ENCODE measurements around the gene LTC4S.

GRCh38 chr5:179773686-179774040 is 20.1 kb upstream of the LTC4S start:
- TF ChIP-seq ZFP30 (CRISPR knock-in tag; IDR thresholded peaks at IDR 0.05) (no peak), RARB (CRISPR knock-in tag; IDR thresholded peaks at IDR 0.05) (no peak), TCF4 (CRISPR knock-in tag; IDR thresholded peaks at IDR 0.05; ENCODE audit: borderline replicate concordance) (no peak), TSHZ2 (CRISPR knock-in tag; IDR thresholded peaks at IDR 0.05) (no peak), ISL1 (CRISPR knock-in tag; IDR thresholded peaks at IDR 0.05) (no peak)
- TF ChIP-seq, protein P1, sequence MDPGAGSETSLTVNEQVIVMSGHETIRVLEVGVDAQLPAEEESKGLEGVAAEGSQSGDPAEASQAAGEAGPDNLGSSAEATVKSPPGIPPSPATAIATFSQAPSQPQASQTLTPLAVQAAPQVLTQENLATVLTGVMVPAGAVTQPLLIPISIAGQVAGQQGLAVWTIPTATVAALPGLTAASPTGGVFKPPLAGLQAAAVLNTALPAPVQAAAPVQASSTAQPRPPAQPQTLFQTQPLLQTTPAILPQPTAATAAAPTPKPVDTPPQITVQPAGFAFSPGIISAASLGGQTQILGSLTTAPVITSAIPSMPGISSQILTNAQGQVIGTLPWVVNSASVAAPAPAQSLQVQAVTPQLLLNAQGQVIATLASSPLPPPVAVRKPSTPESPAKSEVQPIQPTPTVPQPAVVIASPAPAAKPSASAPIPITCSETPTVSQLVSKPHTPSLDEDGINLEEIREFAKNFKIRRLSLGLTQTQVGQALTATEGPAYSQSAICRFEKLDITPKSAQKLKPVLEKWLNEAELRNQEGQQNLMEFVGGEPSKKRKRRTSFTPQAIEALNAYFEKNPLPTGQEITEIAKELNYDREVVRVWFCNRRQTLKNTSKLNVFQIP (CRISPR knock-in tag; IDR thresholded peaks at IDR 0.05; ENCODE audit: borderline replicate concordance, low read depth): no peak

Data from SK-N-SH treated with all-trans-retinoic acid at 6 μM for 48 hours (cell line).